GM21576 (cell line): ENCODE measurements around the gene LAMA3.

ENCODE experiments used
- ATAC-seq: cut with Tn5 transposase; IDR thresholded peaks from one replicate; pipeline ENCODE4 v1.9.1; 2021; ENCODE audit warnings: mild to moderate bottlenecking, moderate library complexity; ENCODE audit not compliant: unreplicated experiment

LAMA3 gene

GRCh38 chr18:23689031-23689615 is at the start of gene LAMA3:
TSS of gene LAMA3 (plus strand) at chr18:23689453. CDS start at chr18:23689684, 231 bp downstream.
- no peak for ATAC-seq

- ATAC-seq = no peak
Measured at GRCh38 chr18:23640052-23640451, 49.2 kb upstream of the LAMA3 start.

GRCh38 chr18:23641143-23641720 is 48.0 kb upstream of the LAMA3 start:
- no peak for ATAC-seq

GRCh38 chr18:23641937-23642666 is 47.2 kb upstream of the LAMA3 start:
- ATAC-seq = no peak

- no peak for ATAC-seq
Measured at GRCh38 chr18:23643815-23644490, 45.3 kb upstream of the LAMA3 start.

GRCh38 chr18:23645568-23646175 is 43.6 kb upstream of the LAMA3 start:
- ATAC-seq = no peak

- ATAC-seq = no peak
Measured at GRCh38 chr18:23646282-23646681, 43.0 kb upstream of the LAMA3 start.

- ATAC-seq = no peak
Measured at GRCh38 chr18:23648456-23648855, 40.8 kb upstream of the LAMA3 start.

- no peak for ATAC-seq
Measured at GRCh38 chr18:23648940-23649607, 40.2 kb upstream of the LAMA3 start.

GRCh38 chr18:23650968-23651927 is 38.0 kb upstream of the LAMA3 start:
- no peak for ATAC-seq

GRCh38 chr18:23652232-23652631 is 37.0 kb upstream of the LAMA3 start:
- ATAC-seq = no peak

- ATAC-seq = no peak
Measured at GRCh38 chr18:23658285-23658684, 31.0 kb upstream of the LAMA3 start.

- ATAC-seq = no peak
Measured at GRCh38 chr18:23661735-23662308, 27.4 kb upstream of the LAMA3 start.

GRCh38 chr18:23662309-23663263 is 26.7 kb upstream of the LAMA3 start, which contains the start of gene ANKRD29:
TSS of gene ANKRD29 (minus strand) at chr18:23662911. CDS start at chr18:23662730, 181 bp downstream.
- ATAC-seq = no peak

- no peak for ATAC-seq
Measured at GRCh38 chr18:23664674-23665073, 24.6 kb upstream of the LAMA3 start.

GRCh38 chr18:23667114-23667513 is 22.1 kb upstream of the LAMA3 start:
- no peak for ATAC-seq

GRCh38 chr18:23668731-23669130 is 20.5 kb upstream of the LAMA3 start:
- no peak for ATAC-seq

- ATAC-seq = no peak
Measured at GRCh38 chr18:23669202-23669766, 20.0 kb upstream of the LAMA3 start.
